HG02970 (cell line): Measurements from ENCODE around the gene CYB561D2.

Experiments
- ATAC-seq: cut with Tn5 transposase; IDR thresholded peaks from one replicate; pipeline ENCODE4 v1.9.1; 2021; ENCODE audit warnings: mild to moderate bottlenecking, moderate library complexity, moderate number of reproducible peaks; ENCODE audit not compliant: unreplicated experiment, low FRiP score

CYB561D2 gene

GRCh38 chr3:50340448-50341329, 10.0 kb upstream of the CYB561D2 start, which contains the start of gene RASSF1:
Gene RASSF1 (minus strand): TSS chr3:50340836. CDS start chr3:50340805, 31 bp downstream.
- ATAC-seq: no peak

GRCh38 chr3:50341537-50341936, 9.1 kb upstream of the CYB561D2 start:
- no peak for ATAC-seq

- ATAC-seq: no peak
Measured at GRCh38 chr3:50341996-50342650, 8.5 kb upstream of the CYB561D2 start.

- ATAC-seq: no peak
Measured at GRCh38 chr3:50342813-50343633, 7.6 kb upstream of the CYB561D2 start.

GRCh38 chr3:50345008-50345407, 5.7 kb upstream of the CYB561D2 start:
- no peak for ATAC-seq

- no peak for ATAC-seq
Measured at GRCh38 chr3:50345586-50346234, 5.0 kb upstream of the CYB561D2 start, which contains the start of gene ZMYND10. Gene ZMYND10 (minus strand): TSS chr3:50345732. CDS start chr3:50345579, 153 bp downstream.

GRCh38 chr3:50347187-50347813, 3.4 kb upstream of the CYB561D2 start:
- ATAC-seq: no peak

- ATAC-seq: no peak
Measured at GRCh38 chr3:50350213-50350526, 492 bp upstream of the CYB561D2 start.

- no peak for ATAC-seq
Measured at GRCh38 chr3:50351323-50351697, 648 bp downstream of the CYB561D2 start.

- no peak for ATAC-seq
Measured at GRCh38 chr3:50352781-50353180, 2.1 kb downstream of the CYB561D2 start.

- no peak for ATAC-seq
Measured at GRCh38 chr3:50353245-50354004, 2.8 kb downstream of the CYB561D2 start.

- no peak for ATAC-seq
Measured at GRCh38 chr3:50354186-50354764, 3.6 kb downstream of the CYB561D2 start.

GRCh38 chr3:50354850-50355249, 4.2 kb downstream of the CYB561D2 start:
- ATAC-seq: no peak

- ATAC-seq: no peak
Measured at GRCh38 chr3:50355829-50356552, 5.3 kb downstream of the CYB561D2 start.

- ATAC-seq: no peak
Measured at GRCh38 chr3:50356553-50356952, 5.9 kb downstream of the CYB561D2 start.

- ATAC-seq: no peak
Measured at GRCh38 chr3:50357481-50357880, 6.8 kb downstream of the CYB561D2 start.

GRCh38 chr3:50358355-50358910, 7.8 kb downstream of the CYB561D2 start:
- ATAC-seq: no peak
